EH (cell line): ENCODE measurements around the gene TNFRSF8.
"Not testable (repeated sequence)": the region's sequence is repeated elsewhere in the genome, so short reads cannot be mapped to it uniquely, and the experiment has no call there.

Source experiments
- DNase-seq: peaks from one replicate; pipeline ENCODE4 v3.0.0-alpha.2; 2015; ENCODE audit warnings: low read depth

Gene TNFRSF8

DNA sequence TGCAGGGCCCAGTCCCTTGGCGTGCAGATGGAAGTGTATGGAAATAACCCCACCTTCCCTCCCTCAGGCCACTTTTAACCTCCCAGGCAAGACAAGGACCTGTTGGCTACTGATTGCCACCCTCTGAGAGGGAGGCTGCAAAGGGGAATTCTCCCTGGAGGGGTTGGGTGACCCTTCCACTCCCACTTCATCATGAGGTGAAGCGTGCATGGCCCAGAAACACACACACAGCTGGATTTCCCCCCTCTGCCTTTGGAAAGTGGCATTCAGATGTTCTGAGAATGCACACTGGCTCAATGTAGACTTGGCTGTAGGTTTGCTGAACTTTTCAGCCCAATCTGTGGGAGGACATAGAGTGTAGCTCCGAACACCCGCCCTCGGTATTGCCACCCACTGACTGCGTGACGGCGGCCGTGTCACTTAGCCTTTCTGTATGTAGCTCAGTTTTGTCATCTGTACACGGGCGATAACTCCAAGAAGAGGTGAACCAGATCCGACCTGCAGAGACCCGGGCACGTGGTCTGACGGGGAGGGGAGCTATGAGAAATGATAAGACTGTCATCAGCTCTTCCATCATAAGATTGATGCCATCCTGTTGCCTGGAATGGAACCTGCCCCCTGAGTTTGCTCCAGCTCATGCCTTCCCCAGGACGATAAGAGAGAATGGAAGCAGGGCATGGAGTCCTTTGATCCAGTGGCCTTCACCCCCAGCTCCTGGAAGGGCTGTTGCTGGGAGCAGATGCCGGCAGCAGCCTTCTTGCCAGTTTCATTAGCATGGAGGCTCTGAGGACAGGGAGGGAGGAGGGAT lies 24.5 kb upstream of the TNFRSF8 start:
- DNase-seq, result no peak

DNA sequence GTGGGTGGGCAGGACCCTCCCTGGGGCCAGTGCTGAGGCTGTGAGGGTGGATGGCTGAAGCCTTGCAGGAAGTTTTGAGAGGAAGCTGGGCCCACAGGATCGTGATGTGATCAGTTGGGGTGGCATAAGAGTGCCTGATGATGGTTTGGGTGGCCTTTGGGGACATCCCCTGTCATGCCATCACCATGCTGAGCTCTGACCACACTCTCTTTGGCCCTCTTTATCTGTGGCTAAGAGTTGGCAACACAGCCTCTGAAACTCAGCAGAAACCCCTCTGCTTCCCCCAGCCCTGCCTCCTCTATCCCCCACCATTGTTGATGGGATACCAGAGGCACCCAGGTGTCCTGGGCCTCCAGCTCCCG lies 24.0 kb upstream of the TNFRSF8 start:
- no peak for DNase-seq

DNA sequence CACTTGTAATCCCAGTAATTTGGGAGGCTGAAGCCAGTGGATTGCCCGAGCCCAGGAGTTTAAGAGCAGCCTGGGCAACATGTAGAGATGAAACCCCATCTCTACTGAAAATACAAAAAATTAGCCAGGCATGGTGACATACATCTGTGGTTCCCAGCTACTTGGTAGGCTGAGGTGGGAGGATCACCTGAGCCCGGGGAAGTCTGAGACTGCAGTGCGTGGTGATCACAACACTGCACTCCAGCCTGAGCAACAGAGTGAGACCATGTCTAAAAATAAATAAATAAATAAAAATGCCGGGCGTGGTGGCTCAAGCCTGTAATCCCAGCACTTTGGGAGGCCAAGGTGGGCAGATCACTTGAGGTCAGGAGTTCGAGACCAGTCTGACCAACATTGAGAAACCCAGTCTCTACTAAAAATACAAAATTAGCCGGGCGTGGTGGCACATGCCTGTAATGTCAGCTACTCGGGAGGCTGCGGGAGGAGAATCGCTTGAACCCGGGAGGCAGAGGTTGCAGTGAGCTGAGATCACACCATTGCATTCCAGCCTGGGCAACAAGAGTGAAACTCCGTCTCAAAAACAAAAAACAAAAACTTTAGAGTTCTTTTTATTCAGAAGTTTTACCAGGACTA lies 23.2 kb upstream of the TNFRSF8 start:
- not testable (repeated sequence) for DNase-seq

DNA sequence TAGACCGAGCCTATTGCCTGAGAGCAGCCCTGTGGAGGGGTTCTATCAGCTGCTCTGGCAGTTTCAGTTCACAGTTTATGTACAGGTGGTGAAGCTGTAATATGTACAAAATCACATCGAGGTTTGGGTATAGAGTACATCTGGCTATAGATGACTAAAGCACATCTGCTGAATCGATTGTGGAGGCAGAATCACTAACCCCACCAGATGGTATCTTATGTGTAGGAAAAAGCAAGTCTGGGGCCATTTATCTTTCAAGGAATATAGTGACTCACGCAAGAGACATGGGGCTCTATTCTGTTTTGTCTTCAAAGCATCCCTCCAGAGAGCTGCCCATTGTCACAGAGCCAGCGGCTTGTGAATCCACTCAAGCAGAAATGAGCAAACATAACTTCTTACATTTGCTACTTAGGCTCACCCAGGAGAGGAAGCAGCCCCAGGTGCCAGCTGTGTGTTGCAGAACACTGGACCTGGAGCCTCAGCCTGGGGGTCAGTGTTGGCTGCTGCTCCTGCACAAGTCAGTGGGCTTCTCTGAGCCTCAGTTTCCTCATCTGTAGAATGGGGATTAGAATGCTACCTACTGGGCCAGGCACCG lies 22.5 kb upstream of the TNFRSF8 start:
- peak; percentile 78 for DNase-seq

DNA sequence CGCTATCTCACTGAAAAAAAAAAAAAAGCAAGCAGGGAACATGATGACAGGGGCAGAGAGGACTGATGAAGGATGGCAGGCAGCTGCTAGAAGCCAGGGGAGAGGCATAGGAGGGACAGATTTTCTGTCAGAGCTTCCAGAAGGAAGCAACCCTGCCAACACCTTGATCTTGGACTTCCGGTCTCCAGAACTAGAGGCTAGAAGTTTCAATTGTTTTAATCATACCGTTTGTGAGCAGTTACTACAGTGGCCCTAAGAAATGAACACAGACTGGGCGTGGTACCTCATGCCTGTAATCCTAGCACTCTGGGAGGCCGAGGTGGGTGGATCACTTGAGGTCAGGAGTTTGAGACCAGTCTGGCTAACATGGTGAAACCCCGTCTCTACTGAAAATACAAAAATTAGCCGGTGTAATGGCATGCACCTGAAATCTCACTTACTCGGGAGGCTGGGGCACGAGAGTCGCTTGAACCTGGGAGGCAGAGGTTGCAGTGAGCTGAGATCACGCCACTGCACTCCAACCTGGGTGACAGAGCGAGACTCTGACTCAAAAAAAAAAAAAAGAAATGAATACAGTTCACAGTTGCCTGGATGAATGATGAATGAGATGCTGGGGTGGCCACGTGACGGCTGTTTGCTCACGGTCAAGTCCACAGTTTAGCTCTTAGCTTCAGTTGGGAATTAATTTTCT lies 18.8 kb upstream of the TNFRSF8 start:
- not testable (repeated sequence) for DNase-seq

DNA sequence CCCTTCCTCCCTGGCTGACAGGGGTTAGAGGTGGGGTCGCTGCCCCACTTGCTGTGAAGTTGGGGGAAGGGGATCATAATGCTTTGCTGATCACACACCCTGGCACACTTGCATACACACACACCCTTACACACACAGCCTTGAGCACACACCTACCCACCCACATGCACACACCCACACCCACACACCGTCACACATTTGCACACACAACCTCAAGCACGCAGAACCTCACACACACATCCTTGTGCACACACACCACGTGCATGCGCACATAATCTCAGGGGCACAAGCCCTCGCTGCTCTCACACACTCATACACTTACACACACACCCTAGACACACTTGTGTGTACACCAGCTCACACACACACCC lies 16.4 kb upstream of the TNFRSF8 start:
- no peak for DNase-seq

DNA sequence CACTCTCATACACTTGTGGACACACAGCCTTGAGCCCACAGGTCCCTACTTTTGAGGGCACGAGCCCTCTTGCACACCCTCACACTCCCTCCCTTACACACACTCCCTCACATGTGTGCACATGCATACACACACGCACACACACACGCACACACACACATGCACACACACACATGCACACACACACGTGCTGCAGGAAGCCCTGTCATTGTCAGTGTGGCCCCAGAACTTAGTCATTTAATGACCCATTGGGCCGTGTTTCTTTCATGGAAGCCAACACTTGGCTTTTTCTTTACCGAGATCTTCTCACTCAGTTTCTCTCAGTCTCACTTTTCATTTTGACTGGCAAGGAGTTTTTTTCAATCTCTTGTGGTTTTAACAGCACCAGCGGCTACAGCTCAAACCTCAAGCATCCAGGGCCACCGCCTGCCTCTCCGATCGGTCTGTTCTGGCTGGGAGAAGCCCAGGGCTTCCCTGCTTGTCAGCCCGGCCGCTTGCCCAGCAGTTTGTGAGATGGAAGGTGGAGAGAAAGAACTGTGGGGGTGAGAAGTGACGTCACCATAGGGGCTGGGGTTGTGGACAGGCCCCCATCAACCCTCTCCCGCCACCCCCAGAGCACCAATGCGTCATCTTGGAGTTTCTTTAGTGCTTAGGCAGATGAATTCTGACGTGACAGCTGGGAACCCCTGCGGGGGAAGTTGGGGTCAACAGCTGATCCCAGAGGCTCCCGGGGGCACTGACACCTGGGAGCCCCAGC lies 15.8 kb upstream of the TNFRSF8 start:
- no peak for DNase-seq

DNA sequence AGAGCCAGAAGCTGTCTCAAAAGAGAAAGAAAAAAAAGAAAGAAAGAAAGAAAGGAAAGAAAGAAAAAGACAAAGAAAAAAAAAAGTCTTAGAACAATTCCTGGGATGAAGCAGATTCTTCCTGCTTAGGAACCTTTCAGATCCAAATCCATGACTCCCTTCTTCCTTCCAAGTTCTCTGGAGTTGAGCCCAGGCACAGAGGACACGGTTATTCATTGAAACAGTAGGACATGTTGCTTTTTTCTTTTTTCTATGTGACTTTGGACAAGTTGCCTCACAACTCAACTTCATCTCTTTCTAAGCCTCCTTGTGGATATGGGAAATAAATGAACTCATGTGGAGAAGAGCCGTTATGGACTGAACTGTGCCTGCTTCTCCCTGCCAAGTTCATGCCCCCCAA lies 14.7 kb upstream of the TNFRSF8 start:
- DNase-seq, result no peak

DNA sequence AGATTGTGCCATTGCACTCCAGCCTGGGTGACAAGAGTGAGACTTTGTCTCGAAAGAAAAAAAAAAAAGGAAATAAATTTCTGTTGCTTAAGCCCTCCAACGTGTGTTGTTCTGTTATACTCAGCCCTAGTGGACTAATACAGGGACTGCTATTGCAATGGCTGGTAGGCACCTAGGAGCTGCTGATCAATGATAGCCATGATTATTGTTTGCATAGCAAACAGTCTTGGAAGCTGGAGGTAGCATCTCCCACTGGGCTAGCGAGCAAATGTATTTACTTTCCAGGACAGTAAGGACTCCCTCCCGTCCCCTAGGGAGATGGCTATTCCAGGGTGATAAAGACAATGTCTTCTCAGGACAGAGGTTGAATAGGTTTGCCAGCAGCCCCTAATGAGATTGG lies 13.5 kb upstream of the TNFRSF8 start:
- no peak for DNase-seq

DNA sequence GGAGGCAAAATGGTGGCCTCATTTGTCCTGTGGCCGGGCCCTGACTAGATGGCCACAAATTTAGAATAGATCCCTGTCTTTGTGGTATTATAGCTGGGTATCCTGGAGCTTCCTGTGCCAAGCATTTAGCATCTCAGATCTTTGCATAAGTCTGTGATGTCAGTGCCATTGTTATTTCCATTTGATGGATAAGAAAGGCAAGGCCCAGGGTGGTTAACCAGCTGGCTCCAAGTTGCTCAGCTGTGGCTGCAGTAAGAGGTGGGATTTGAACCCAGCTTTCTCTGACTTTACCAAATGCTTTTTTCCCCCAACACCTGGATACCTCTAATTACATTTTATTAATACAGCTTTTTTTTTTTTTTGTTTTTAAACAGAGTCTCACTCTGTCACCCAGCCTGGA lies 11.7 kb upstream of the TNFRSF8 start:
- no peak for DNase-seq

DNA sequence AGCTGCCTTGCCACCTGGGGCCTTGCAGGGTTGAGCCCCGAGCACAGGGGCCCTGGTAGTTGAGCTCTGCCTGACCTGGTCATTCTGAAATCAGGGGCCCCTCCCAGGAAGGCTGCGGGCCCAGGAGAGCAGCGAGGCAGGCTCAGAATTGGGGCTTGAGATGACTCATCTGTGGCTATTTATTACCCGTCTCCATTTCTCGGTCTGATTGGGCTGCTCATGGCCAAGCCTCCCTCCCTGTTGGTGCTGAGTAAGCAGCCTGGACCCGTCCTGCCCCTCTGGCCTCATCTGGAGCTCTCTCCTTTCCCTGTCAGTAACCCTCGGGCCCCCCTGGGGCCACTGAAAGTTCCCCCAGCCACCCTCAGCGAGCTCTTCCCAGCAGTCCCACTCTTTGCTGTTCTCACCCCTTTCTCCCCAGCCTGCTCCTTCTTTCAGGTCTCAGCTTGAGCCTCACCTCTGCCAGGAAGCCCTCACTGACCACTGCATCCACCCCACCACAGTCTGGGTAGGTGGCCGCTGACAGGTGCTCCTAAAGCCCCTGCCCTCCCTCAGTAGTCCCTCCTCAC lies 11.0 kb upstream of the TNFRSF8 start:
- peak; percentile 88 for DNase-seq

DNA sequence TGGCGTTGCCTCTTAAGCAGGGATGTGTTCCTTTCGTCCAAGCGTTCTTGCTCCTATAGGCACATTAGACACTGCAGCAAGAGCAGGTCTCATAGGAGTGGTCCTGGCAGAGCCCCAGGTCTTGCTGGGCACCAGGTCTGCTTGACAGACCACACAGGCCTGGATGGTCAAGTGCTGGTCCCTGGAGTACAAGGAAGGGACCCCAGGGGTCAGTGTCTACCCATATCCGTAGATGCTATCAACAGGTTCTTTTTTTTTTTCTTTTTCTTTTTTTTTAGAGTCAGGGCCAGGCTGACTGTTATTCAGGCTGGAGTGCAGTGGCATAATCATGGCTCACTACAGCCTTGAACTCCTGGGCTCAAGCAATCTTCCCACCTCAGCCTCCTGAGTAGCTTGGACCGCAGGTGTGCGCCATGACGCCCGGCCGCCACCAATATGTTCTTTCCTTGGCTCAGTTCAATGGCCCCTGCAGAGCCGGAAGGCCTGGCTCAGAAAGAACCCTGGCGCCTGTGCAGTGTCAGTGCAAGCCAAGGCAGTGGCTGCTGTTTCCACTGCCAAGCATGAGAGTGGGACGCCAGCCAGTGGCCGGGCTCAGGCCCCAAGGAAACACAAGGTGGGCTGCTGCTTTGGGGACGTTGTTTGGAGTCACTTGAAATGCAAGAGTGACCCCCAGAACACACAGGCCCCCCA lies 10.0 kb upstream of the TNFRSF8 start:
- DNase-seq, result no peak

DNA sequence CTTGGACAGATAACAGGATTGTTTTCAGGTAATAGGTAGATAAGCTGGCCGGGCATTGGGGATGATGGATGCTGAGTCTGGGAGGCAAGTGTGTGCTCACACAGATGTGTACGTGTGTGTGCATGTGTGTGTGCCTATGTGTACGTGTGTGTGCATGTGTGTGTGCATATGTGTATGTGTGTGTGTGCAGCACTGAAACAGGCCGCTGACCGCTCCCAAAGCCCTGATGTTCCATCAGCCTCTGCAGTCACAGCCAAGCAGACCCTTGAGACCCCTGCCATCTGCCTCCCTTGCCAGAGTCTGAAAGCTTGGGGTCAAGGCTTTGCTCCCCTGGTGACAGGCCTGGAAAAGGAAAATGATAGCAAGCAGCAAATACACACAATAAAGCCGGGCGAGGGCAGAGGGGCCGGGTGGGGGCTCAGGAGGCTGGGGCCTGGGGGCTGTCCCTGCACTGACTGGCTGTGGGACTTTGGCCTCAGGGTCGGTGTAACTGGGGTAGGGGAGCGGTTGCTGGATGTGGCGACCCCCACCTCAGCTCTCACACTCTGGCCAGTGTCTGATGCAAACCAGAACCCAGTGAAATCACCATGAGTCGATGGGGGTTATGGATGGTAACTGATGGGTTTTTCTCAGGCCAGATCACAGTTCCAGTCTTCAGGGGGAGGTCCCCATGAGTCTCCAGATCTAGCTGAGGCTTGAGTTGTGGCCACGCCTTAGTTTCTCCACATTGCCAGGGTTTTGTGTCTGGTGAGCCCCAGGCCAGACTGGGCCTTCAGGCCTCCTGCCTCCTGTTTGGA lies 9.2 kb upstream of the TNFRSF8 start:
- DNase-seq, result no peak

DNA sequence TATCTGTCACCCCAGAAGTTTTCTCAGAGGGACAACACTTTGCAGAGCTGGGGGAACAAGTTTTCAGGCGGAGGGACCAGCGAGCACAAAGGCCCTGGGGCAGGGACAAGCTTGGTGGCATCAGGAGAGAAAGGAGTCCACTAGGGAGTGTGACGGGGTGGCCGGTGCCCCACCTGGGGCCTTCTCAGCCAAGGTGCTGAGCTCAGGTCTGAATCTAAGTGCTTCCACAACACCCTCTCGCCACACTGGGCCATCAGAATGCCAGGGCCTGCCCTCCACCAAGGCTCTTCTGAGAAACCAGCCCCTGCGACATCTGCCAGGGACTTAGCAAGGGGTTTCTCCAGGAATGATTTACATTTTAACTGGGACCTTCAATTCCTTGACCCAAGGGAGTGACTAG lies 7.8 kb upstream of the TNFRSF8 start:
- DNase-seq, result no peak

DNA sequence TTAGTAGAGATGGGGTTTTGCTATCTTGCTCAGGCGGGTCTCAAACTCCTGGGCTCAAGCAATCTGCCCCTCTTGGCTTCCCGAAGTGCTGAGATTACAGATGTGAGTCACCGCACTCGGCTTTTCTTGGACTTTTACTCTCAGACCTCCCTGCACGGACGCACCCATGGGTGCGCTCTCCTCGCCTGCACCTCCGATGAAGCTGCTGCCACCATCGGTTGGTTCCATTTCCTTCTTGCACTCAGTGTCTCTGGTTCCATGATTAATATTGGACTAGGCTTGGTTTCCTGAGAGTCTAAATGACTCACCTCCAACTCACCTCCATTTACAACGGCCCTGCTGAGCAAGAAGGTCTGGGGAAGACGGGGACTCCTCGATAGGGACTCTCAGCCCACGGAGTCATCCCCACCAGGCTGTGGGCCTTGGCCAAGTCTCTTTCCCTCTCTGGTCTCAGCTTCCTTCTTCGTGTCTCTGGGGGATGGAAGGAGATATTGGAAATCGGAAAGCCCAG lies 6.7 kb upstream of the TNFRSF8 start:
- no peak for DNase-seq

DNA sequence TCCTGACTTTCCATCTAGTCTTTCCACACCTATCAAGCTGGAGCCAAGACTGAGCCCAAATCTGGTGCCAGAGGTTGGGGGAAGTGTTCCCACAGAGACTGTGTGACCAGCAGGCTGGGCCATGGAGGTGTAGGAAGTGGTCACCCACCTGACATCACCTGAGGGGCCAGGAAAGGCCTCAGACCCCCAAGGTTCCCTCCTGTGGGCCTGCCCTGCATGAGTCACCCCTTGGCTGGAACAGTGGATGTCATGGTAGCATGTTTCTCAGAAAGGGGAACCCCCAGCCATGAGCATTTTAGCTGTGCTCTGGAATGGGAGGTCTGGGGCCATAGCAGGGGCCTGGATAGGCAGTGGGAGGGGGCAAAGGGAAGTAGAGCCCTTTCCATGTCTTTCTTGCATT lies 5.7 kb upstream of the TNFRSF8 start:
- DNase-seq, result no peak

DNA sequence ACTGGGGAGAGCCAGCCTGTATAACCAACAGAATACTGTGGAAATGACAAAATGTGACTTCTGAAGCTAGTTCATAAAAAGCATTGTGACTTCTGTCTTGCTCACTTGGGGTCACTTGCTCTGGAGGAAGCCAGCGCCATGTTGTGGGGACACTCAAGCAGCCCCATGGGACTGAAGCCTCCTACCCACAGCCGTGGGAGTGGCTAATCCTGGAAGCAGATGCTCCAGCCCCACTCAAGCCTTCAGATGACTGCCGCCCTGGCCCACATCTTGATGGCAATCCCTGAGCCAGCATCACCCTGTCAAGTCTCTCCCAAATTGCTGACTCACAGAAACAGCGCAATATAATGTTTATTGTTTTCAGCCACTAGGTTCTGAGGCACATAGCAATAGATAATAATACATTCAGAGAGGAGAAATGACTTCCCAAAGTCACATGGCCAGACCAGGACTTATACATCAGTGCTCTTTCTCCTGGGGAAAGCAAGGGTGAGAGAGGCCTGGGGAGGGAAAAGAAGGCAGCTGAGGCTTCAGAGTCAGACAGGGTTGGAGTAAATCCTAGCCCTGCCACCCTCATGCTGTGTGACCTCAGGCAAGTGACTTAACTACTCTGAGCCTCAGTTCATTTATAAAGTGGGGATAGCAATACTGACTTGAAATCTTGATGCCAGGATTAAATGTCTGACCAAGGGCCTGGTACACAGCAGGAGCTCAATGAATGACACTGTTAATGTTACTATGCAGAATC lies 5.0 kb upstream of the TNFRSF8 start:
- no peak for DNase-seq

DNA sequence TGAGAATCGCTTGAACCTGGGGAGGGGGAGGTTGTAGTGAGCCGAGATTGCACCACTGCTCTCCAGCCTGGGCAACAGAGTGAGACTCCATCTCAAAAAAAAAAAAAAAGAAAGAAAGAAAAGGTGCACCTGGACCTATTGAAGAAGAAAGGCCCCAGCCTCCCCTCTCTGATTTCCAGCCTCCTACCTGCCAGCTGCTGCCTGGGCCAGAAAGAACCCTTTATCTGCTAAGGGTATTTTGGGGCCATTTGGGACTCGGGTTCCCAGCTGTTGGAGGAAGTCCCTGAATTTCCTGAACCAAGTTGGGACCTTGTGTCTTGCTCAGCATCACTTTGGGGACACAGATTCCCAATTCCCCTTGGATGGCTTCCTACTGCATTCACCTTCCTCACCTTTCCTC lies 3.9 kb upstream of the TNFRSF8 start:
- no peak for DNase-seq

DNA sequence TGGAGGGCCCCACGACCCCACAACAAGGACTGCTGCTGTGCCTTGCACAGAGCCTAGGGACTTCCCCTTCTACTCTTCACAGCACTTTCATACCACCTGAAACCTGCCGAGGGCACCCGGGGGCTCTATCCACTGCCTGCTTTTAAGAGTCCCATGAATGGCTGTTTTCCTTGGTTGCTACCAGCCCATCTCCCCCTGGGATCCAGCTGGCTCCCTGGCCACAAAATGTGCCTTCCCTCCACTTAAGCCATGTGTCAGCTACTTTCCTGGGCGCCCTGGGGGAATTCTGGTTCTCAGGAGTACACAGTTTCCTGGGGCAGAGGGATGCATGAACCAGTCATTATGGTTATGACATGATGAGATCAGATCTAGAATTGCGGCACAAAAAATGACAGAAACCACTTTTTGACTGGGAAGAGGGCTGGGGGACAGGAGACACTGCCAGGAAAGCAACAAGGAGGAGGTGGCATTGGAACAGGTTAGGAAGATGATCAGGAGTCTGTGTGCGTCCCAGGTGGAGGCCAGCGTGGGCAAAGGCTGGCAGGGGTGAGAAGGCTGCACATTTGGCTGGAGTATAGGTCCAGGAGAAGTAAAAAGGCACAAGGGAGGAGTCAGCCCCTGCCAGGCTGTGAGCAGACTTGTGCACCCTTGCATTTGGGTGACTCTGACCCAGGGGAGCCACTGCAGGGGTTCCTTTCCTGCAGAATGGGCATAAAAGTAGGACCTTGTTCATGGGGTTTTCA lies 3.2 kb upstream of the TNFRSF8 start:
- DNase-seq, result no peak
